CD1c-positive myeloid dendritic cell (primary cell): Measurements from ENCODE around the gene FAM156A.
A peak's percentile ranks its signal among the peaks of the same experiment; 100 is the strongest.
"Not testable (repeated sequence)": the region's sequence is repeated elsewhere in the genome, so short reads cannot be mapped to it uniquely, and the experiment has no call there.

Experiments used
- DNase-seq: peaks from one replicate; pipeline ENCODE4 v3.0.0-alpha.2; 2016; ENCODE audit errors: extremely low spot score

The FAM156A gene, protein sequence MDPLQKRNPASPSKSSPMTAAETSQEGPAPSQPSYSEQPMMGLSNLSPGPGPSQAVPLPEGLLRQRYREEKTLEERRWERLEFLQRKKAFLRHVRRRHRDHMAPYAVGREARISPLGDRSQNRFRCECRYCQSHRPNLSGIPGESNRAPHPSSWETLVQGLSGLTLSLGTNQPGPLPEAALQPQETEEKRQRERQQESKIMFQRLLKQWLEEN

DNA sequence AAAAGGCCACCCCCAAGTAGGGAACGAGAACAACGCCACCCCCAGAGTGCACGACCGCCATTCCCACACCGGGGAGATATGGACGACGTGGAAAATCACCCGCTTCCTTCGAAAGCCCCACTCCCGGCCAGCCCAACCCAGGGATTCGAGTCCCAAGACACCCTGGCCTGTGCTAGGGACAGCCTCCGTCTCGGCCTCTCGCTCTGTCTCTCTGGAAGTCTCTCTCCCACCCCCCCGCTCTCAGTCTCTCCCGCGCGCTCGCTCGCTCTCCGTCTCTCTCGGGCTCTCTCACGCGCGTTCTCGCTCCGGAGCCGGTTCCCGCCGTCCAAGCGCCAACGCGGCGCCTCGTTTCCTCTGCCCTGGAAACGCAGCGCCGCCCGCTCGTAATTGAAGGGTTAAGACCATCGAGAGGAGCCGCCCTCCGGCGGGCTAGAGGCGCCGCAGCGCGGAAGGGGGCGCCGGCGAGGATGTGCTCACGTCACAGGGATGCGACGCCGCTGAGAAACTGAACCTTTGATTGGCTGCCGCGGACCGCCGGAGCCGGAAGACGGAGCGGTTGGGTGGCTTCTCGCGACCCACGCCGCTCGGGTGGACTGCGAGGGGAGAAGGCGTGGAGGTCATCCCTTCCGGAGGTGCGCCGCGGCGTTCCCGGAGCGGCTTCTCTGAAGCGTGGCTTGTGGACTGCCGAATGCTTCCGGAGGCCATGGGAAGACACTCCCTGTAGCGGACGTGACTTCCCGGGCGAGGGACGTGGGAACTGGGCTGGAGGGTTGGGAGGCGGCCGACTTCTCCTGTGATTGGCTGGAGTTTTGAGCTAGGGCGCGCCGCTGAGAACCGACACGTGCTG, at the start of gene FAM156A:
FAM156A (minus strand) TSS at position 406 of the 847 bp plus-strand sequence. CDS start 9,930 bp downstream, outside the sequence.
- DNase-seq: not testable (repeated sequence)

DNA sequence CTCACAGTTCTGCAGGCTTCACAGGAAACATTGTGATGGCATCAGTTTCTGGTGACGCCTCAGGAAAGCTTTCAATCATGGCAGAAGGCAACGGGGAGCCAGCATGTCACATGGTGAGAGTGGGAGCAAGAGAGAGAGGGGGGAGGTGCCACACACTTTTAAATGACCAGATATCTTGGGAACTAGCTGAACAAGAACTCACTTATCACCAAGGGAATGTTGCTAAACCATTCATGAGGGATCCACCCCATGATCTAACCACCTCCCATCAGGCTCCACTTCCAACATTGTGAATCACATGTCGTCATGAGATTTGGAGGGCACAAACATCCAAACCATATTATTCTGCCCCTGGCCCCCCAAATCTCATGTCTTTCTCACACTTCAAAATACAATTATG, 47.0 kb upstream of the FAM156A start:
- DNase-seq: no peak

DNA sequence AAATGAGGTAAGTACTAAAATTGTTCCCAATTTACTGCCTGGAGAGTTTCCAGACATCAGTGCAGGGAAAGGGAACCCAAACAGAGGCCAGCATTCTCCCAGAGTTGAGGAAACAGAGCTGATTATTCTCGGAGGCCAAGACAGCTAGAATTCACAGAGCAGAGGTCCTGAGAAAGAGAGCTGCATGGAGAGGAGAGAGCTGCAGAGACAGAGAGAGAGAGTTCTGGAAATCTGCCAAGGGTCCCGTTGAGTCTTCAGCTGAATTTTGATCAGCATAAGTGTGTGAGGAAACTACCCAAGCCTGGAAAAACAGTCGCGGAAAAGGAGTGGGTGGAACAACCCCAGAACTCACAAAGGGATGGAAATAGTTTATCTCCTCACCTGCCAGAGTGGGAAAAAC, 46.5 kb upstream of the FAM156A start:
- no peak for DNase-seq

DNA sequence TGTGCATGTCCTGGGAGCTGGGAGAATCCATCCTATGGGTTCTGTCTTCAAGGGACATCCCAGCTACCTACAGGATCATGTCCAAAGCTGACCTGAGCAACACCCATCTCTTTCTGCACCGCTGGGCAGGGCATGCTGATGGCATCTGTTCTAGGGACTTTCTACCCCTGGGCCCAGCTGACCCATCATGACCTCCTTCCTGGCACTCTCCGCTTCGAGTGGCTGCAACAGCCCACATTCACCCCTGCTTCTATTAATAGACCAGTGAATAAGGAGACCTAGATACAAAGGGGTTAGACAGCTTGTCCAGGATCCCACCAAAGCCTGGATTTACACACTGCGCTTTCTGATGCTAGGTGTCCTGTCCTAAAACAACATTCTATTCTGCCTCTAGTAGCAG, 45.7 kb upstream of the FAM156A start:
- DNase-seq: no peak

GRCh38 chrX:53003111-53003510, 44.8 kb upstream of the FAM156A start:
- DNase-seq: no peak

- DNase-seq: no peak
These were observed 43.6 kb upstream of the FAM156A start for GRCh38 chrX:53001958-53002357.

DNA sequence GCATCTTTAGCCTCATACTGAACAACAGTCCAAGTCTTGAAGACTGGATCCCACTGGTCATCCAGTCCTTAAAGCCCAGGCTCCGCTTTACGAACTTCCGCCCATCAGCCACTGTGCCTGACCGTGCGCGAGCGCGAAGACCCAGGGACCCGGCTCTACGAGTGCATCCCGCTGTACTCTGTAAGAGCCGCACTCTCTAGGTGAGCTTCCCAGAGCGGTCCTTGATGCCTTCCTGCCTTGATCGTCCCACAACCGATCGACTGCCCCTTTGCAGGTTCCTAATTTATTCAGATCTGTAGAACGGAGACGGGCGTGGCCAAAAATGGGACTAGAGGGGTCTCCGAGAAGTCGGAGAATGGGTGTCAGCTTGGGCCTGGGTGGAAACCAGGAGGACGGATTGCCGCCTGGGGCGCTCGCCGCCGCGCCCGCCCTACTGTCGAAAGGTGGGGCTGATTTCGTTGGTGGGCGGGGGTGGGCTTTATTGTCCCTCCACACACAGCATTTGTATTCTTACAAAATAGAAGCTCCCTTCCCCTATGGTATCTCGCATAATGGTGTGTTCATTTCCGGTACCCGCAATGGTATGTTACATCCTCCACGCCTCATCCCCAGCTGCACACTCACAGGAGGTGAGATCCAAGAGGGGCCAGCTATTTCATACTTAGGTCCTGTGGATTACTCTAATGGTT, 42.3 kb upstream of the FAM156A start:
- no peak for DNase-seq

GRCh38 chrX:52995987-52996331, 37.6 kb upstream of the FAM156A start:
- DNase-seq: no peak

DNA sequence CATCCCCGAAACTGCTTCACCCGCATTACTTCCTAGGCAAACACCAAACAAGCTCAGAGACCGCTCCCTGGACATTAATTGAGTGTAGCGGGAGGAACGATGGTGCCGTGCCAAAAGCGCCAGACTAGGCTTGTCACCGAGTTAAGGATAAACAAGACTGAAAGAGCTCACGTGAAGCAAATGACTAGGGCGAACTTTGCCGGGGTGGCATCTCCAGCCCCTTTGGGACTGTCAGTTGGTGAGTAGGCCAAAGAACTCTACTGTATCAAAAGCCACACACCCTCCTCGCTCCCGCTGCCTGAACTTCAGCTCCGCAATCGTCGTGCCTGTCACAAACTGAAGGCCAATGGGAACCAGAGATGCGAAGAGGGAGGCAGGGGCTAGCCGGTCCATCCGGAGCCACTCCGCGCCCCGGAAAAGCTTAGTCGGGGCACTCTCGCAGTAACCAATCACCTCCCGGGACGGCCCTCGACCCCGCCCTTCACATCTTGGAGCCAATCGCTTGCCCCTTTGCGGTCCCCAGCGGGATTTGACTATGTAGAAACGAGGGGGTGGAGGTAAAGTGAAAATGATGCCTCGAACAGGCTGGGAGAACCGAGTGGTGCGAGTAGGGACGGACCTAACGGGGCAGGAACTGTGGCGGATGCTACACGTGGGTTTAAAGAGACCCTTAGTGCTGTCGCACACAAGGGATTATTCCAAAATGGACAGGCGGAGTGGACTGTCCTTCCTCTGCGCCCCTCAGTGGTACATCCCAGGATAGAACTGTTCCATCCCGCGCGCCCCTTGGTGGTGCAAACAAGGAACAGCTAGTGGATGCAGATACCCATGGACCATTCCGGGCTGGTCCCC, 37.0 kb upstream of the FAM156A start:
- peak; percentile 93 for DNase-seq

GRCh38 chrX:52990848-52991247, 32.5 kb upstream of the FAM156A start:
- DNase-seq: no peak

DNA sequence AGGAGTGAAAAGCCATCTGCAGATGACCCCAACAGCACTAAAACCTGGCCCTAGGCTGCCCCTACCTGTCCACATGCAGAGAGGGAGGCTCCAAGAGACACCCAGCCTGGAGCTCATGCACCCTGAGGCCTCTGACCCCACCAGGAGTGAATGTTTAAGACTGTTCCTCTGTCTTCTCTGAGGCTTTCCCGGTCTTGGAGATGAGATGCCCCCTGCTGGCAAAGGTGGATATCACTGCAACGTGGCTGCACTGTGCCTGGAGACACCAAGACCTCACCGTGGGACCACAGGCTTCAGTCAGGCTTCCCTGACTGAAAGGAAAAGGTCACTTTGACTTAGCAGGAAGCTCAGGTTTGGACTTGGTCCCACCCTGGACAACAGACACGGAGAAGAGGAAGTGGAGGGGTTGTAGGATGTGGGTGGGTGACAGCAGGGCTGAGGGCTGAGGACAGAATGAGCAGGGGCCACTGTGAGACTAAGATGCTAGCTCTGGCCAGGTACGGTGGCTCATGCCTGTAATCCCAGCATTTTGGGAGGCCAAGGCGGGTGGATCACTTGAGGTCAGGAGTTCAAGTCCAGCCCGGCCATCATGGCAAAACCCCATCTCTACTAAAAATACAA, 31.8 kb upstream of the FAM156A start:
- DNase-seq: peak; percentile 49

GRCh38 chrX:52988985-52989917, 30.9 kb upstream of the FAM156A start:
- no peak for DNase-seq

DNA sequence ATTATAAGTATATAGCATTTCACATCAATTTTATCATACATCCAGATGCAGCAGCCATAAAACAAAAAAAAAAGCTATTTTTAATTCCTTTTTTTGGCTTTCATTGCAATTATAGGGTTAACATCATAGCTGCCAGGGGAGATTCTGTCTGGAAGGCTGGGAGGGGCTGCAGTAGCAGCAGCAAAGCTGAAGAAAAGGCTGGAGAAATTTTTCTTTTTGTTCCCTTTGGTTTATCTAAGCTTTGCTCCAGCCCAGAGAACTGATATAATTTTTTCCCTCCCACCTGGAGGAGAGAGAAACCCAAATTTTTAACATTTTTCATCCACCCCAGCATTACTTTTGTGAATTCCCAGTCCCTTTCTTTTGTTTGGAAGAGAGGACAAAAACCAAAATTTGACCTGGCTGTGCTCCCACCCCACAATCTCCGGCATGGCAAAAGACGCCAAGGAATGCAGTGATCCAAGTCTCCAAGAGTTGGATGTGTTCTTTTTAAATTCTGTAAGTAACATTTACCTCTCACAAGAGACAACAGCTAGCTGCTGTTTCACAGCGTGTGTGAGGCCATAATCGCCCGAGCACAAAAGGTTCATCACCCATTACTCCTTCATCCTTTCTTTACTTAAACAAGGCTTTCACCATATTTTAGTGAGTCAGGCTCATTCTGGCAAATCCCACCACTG, 25.1 kb upstream of the FAM156A start:
- no peak for DNase-seq

DNA sequence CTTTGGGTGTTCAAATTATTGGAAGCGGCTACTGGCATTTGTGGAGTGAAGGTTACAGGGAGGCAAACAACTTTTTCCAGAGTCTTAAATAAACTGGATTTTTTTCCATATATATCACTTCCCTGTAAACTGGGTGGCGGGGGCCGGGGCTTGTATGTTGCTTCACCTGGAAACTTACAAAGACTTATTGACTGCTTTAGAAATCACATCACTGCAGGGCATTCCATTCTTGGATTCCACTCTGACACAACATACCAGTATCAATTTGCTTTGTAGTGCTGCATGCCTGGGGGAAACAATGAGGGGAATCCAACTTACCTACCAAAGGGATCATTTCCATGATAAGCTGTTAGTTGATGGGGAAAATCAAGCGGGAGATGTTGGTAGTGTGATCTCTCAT, 21.7 kb upstream of the FAM156A start:
- DNase-seq: no peak

DNA sequence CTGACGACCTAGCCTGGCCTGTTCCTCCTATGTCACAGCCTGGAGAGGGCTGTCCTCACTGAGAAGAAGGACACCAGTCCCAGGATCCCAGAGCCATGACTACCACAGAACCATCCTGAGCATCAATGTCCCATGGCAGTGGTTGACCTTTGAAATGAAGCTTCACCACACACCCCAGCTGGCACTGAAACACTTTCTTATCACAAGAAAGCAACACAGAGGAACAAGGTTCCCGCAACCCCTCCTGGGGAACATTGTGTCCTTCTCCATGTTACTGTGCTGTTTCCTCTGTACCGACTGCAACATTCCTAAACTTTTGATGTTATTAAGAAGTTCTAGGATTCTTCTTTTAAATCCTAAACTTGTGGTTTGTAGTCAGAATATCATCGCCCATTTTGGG, 21.2 kb upstream of the FAM156A start:
- no peak for DNase-seq

GRCh38 chrX:52977953-52978352, 19.6 kb upstream of the FAM156A start:
- DNase-seq: no peak

- DNase-seq: not testable (repeated sequence)
These were observed 17.3 kb upstream of the FAM156A start for GRCh38 chrX:52975576-52975975.

DNA sequence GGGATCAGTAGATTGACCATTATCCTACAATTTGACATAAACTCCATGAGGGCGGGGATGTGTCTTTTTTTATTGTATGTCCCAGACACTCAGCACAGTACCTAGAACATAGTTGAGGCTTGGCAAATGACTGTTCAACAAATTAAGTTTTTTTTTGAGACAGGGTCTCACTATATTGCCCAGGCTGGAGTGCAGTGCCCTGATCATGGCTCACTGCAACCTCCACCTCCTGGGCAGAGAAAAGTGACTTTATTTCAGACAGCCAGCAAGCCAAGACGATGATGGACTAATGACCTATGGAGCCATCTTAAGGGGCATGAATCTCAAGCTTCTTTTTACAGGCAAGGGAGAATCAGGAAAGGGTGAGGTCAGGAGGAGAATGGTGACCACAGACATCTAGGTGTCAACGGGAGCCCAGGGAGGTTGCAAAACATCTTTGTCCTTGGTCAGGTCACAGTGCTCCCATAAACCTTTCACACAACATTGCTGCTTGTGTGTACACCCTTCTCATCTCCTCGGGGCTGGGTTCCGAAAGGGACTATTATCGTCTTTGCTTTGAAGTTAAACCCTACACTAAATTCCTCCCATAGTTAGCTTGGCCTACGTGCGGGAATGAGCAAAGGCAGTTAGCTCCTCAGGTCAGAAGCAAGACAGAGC, 16.1 kb upstream of the FAM156A start:
- not testable (repeated sequence) for DNase-seq

GRCh38 chrX:52967922-52968321, 9.6 kb upstream of the FAM156A start:
- DNase-seq: not testable (repeated sequence)
